ENCODE measurements around the gene EXOSC5. TPM values are rescaled to one million over a fixed set of nuclear protein-coding genes. Genes with fewer than 3 reads are reported as not detected.
"Not testable (repeated sequence)": the region's sequence is repeated elsewhere in the genome, so short reads cannot be mapped to it uniquely, and the experiment has no call there.

The EXOSC5 gene
- total RNA-seq, 1 experiment from 2014 or later: 25.2 TPM

DNA sequence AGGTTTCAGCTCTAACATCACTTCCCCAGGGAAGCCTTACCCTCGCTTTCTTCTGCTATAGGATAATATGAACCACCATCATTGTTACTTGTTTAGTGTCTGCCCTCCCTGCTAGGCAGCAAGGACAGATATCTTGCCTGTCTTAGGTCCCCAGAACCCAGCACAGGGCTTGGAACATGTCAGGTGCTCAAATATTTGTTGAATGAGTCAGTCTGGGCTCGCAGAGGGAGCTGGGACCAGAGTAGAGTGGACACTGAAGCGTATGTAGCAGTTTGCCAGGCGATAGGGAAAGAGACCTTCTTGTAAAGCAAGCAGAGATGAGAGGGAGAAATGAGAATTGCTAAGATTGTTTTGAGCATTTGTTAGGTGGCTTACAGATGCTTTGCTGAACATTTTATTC, 12.1 kb upstream of the EXOSC5 start:
- Histone ChIP-seq H3K9me3 (ENCODE audit: control insufficient read depth, insufficient read depth, low read depth, low read length) (no peaks in the 10 kb centered on the region), H3K27ac (ENCODE audit: low read length) (no peak overlapping the region), H3K4me1 (ENCODE audit: control insufficient read depth, insufficient read depth, low read length) (no peaks in the 10 kb centered on the region), H3K36me3 (ENCODE audit: control insufficient read depth, insufficient read depth, low read length) (no peaks in the 10 kb centered on the region), H3K27me3 (ENCODE audit: control insufficient read depth, insufficient read depth, low read length) (no peaks in the 10 kb centered on the region), H3K4me3 (ENCODE audit: low read depth in 2 of 2, low read length in 2 of 2) (no peak overlapping the region)
- in situ Hi-C loops (cut with HindIII; ENCODE audit: low pct_unique_long_range_greater_than_20kb, low sequenced_read_pairs) (no loop called here), intact Hi-C loops (cut with micrococcal nuclease; ENCODE audit: unreplicated experiment) (no loop called here)
- ChIA-PET CTCF (no interaction called here), POLR2A (no interaction called here)
- no TSS peak for BruUV-seq (replicated peaks)
- TF ChIP-seq, protein P1, sequence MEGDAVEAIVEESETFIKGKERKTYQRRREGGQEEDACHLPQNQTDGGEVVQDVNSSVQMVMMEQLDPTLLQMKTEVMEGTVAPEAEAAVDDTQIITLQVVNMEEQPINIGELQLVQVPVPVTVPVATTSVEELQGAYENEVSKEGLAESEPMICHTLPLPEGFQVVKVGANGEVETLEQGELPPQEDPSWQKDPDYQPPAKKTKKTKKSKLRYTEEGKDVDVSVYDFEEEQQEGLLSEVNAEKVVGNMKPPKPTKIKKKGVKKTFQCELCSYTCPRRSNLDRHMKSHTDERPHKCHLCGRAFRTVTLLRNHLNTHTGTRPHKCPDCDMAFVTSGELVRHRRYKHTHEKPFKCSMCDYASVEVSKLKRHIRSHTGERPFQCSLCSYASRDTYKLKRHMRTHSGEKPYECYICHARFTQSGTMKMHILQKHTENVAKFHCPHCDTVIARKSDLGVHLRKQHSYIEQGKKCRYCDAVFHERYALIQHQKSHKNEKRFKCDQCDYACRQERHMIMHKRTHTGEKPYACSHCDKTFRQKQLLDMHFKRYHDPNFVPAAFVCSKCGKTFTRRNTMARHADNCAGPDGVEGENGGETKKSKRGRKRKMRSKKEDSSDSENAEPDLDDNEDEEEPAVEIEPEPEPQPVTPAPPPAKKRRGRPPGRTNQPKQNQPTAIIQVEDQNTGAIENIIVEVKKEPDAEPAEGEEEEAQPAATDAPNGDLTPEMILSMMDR (IDR thresholded peaks at IDR 0.05): no peak
- ATAC-seq (0 out of 2 replicates have a peak, but pooled peaks have one; percentile 49), DNase-seq (ENCODE audit: low read depth, low spot score) (no peak)

DNA sequence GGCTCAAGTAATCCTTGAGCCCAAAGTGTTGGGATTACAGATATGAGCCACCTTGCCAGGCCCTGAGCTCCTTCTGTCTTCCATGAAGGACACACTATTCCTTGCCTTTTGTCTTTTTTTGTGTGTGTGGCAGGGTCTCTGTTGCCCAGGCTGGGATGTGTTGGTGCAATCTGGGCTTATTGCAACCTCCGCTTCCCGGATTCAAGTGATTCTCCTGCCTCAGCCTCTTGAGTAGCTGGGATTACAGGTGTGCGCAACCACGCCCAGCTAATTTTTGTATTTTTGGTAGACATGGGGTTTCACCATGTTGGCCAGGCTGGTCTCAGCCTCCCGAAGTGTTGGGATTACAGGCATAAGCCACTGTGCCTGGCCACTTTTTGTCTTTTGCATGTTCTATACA, 11.7 kb upstream of the EXOSC5 start:
- H3K4me1 ChIP-seq (ENCODE audit: control insufficient read depth, insufficient read depth, low read length); intact Hi-C loops (cut with micrococcal nuclease; ENCODE audit: unreplicated experiment); DNase-seq (ENCODE audit: low read depth, low spot score); H3K9me3 ChIP-seq (ENCODE audit: control insufficient read depth, insufficient read depth, low read depth, low read length); CTCF ChIA-PET; H3K27me3 ChIP-seq (ENCODE audit: control insufficient read depth, insufficient read depth, low read length); in situ Hi-C loops (cut with HindIII; ENCODE audit: low pct_unique_long_range_greater_than_20kb, low sequenced_read_pairs); H3K36me3 ChIP-seq (ENCODE audit: control insufficient read depth, insufficient read depth, low read length); POLR2A ChIA-PET; BruUV-seq (replicated peaks); ATAC-seq; H3K4me3 ChIP-seq (ENCODE audit: low read depth in 2 of 2, low read length in 2 of 2); H3K27ac ChIP-seq (ENCODE audit: low read length): not testable (repeated sequence)

DNA sequence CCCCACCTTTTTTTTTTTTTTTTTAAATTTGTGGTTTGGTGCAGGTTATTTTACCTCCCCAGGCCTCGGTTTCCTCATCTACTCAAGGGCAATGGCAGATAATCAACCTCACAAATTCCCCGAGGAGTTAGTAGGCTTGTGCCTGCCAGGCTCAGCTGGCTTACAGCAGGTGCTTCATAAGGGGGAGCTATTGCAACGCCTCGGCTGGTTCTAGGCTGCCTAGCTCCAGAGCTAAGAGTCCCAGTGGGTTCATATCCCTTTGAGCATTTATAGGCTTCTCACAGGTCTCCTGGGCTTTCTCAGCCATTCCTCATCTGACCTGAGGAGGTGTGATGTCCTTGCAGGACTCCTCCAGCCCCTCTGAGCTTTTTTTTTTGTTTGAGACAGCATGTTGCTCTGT, 11.1 kb upstream of the EXOSC5 start:
- in situ Hi-C loops (cut with HindIII; ENCODE audit: low pct_unique_long_range_greater_than_20kb, low sequenced_read_pairs): no loop called here
- no peak overlapping the region for H3K27ac ChIP-seq (ENCODE audit: low read length)
- H3K4me3 ChIP-seq (ENCODE audit: low read depth in 2 of 2, low read length in 2 of 2): no peak overlapping the region
- H3K36me3 ChIP-seq (ENCODE audit: control insufficient read depth, insufficient read depth, low read length): no peaks in the 10 kb centered on the region
- no peaks in the 10 kb centered on the region for H3K27me3 ChIP-seq (ENCODE audit: control insufficient read depth, insufficient read depth, low read length)
- ATAC-seq (no peak), DNase-seq (ENCODE audit: low read depth, low spot score) (no peak)
- no TSS peak for BruUV-seq (replicated peaks)
- intact Hi-C loops (cut with micrococcal nuclease; ENCODE audit: unreplicated experiment): no loop called here
- H3K9me3 ChIP-seq (ENCODE audit: control insufficient read depth, insufficient read depth, low read depth, low read length): no peaks in the 10 kb centered on the region
- TF ChIP-seq POLR2AphosphoS5 (IDR thresholded peaks at IDR 0.05; ENCODE audit: low read depth, low read length): no peak
- TF ChIP-seq, protein P2, sequence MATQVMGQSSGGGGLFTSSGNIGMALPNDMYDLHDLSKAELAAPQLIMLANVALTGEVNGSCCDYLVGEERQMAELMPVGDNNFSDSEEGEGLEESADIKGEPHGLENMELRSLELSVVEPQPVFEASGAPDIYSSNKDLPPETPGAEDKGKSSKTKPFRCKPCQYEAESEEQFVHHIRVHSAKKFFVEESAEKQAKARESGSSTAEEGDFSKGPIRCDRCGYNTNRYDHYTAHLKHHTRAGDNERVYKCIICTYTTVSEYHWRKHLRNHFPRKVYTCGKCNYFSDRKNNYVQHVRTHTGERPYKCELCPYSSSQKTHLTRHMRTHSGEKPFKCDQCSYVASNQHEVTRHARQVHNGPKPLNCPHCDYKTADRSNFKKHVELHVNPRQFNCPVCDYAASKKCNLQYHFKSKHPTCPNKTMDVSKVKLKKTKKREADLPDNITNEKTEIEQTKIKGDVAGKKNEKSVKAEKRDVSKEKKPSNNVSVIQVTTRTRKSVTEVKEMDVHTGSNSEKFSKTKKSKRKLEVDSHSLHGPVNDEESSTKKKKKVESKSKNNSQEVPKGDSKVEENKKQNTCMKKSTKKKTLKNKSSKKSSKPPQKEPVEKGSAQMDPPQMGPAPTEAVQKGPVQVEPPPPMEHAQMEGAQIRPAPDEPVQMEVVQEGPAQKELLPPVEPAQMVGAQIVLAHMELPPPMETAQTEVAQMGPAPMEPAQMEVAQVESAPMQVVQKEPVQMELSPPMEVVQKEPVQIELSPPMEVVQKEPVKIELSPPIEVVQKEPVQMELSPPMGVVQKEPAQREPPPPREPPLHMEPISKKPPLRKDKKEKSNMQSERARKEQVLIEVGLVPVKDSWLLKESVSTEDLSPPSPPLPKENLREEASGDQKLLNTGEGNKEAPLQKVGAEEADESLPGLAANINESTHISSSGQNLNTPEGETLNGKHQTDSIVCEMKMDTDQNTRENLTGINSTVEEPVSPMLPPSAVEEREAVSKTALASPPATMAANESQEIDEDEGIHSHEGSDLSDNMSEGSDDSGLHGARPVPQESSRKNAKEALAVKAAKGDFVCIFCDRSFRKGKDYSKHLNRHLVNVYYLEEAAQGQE (IDR thresholded peaks at IDR 0.05; ENCODE audit: insufficient read depth in 1 of 2, low read depth in 2 of 2, low read length in 1 of 2): no peak
- TF ChIP-seq SIN3A (IDR thresholded peaks at IDR 0.05; ENCODE audit: borderline replicate concordance, insufficient read depth, low read depth, low read length): no peak
- no peak for TF ChIP-seq TCF7L2 (IDR thresholded peaks at IDR 0.05; ENCODE audit: low read depth, low read length)
- TF ChIP-seq, protein P1 (IDR thresholded peaks at IDR 0.05): no peak
- POLR2A ChIA-PET: no interaction called here
- CTCF ChIA-PET: interaction anchor here (0.7 kb wide), 1 partner anchor 33 kb away, joined by 4 read pairs; no protein-coding TSS in a partner anchor
- H3K4me1 ChIP-seq (ENCODE audit: control insufficient read depth, insufficient read depth, low read length): no peaks in the 10 kb centered on the region

All from Panc1 (cell line).